NCI-H1436 treated with DMSO at 0.1 percent for 48 hours (cell line): Measurements from ENCODE around the gene ZNF563.
"Not testable (repeated sequence)": the region's sequence is repeated elsewhere in the genome, so short reads cannot be mapped to it uniquely, and the experiment has no call there.

Source experiments
- DNase-seq: peaks from one replicate; lab custom pipeline; 2025; lab: John Stamatoyannopoulos, UW

ZNF563 gene

DNA sequence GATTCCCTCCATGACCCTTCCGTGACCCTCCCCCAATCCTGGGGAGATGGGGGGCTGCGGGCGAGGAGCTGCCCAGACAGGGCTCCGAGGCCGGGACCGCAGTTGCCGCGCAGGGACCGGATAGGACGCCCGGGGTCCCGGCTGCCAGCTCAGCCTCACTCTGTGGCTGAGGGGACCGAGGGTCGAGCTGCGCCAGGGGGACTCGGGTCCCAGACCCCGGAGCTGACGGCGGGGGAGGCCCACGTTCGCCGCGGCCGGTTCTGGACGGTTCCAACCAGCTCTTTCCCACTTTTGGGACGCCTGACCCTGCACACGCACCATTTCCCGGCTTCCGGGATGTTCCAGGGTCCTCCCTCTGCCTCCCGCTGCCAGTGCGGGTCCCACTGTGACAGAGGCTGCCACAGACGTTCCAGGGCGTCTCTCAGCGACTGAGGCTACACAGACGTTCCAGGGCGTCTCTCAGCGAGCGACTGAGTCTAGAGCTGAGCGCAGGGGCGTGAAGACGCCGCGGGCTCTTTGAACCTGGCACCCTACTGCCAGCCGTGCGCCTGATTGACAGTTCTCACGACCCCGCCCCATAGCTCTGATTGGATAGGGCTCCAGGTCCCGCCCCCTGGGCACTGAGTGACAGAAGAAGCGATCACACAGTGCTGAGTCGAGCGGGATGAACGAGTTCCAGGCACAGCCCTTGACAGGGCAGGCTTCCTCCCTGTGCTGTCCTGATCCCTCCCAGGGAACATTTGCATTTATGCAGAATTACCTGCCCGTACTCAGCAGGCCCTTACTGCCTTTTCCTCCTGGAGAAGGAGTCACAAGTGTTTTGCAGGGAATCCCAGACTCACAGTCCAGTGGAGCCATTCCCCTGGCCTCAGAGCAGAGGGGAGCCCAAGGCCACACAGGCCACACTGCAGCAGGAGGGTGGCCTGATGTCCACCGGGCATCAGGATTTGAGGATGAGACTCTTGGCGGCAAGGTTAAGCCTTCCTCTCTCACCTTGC, at the start of gene ZNF563:
ZNF563 (minus strand) TSS at position 472 of the 998 bp plus-strand sequence; CDS start at position 321, 151 bp downstream.
- DNase-seq, result peak; percentile 34

DNA sequence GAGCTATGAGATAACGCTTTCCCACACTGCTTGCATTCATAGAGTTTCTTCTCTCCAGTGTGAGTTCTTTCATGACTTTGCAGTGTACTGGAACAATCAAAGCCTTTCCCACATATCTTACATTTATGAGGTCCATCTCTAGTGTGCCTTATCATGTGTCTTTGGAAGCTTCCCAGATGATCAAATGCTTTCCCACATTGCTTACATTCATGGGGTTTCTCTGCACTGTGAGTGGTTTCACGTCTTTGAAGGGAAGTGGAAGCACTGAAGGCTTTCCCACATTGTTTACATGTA, 47.0 kb upstream of the ZNF563 start:
- DNase-seq, result no peak

DNA sequence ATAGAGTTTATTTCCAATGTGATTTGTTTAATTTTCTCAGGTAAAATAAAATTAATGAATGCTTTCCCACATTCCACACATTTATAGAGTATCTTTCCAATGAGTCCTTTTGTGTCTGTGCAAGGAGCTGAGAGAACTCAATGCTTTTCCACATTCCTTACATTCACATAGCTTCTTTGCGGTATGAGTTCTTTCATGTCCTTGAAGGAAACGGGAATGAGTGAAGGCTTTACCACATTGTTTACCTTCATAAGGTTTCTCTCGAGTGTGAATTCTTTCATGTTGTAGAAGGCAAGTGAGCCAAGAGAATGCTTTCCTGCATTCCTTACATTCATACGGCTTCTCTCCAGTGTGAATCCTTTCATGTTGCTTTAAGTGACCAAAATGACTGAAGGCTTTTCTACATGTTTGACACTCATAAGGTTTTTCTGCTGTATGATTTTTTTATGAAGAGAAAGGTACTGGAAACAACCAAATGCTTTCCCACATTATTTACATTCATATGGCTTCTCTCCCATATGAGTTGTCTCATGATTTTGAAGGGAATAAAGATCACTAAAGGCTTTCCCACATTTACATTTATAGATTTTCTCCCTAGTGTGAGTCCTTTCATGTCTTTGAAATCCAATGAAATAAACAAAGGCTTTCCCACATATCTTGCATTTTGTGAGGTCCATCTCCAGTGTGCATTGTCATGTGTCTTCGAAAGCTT, 46.5 kb upstream of the ZNF563 start:
- no peak for DNase-seq

DNA sequence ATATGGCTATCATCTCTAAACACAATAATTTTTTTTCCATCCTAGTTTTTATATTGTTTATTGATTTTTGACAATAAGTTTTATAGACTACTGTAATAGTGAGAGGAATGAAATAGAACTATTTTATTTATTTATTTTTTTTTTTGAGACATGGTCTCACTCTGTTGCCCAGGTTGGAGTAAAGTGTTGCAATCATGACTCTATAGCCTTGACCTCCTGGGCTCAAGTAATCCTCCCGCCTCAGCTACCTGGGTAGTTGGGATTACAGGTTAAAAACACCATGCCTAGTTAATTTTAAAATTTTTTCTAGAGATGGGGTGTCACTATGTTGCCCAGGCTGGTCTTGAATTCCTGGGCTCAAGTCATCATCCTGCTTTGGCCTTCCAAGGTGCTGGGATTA, 40.6 kb upstream of the ZNF563 start:
- DNase-seq, result no peak

DNA sequence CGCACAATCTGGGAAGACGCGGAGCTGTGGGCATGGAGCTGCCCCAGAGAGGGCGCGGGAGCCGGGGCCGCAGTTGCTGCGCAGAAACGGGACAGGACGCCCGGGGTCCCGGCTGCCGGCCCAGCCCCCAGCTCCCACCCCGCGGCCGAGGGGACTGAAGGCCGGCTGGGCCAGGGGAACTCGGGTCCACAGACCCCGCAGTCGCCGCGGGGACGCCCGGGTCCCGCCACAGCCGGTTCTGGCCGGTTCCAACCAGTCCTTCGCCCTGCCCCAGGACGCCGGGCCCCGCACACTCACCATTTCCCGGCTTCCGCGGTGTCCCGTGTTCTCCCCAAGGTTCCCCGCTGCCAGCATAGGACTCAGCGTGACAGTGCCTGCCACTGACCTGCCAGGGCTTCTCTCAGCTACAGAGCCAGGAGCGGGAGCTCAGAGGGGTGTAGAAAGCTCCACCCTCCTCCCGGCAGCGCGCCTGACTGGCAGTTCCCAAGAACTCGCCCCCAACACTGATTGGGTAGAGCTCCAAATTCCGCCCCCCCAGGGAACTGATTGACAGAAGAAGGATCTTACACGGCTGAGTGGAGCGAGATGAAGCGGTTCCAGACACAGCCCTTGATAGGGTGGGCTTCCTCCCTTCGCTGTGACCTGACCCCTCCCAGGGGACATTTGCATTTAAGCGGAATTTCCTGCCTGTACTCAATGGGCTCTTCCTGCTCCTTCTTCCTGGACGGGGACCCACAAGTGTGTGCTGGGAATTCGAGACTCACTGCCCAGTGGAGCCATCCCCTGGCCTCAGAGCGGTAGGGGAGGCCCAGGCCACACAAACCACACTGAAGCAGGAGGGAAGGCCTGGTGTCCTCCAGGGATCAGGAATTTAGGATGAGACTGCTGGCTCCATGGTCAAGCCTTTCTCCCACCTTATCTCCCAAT, 32.1 kb upstream of the ZNF563 start, which contains the start of gene ZNF442:
ZNF442 (minus strand) TSS at position 448 of the 927 bp plus-strand sequence. CDS start 2,052 bp downstream, outside the sequence.
- no peak for DNase-seq

DNA sequence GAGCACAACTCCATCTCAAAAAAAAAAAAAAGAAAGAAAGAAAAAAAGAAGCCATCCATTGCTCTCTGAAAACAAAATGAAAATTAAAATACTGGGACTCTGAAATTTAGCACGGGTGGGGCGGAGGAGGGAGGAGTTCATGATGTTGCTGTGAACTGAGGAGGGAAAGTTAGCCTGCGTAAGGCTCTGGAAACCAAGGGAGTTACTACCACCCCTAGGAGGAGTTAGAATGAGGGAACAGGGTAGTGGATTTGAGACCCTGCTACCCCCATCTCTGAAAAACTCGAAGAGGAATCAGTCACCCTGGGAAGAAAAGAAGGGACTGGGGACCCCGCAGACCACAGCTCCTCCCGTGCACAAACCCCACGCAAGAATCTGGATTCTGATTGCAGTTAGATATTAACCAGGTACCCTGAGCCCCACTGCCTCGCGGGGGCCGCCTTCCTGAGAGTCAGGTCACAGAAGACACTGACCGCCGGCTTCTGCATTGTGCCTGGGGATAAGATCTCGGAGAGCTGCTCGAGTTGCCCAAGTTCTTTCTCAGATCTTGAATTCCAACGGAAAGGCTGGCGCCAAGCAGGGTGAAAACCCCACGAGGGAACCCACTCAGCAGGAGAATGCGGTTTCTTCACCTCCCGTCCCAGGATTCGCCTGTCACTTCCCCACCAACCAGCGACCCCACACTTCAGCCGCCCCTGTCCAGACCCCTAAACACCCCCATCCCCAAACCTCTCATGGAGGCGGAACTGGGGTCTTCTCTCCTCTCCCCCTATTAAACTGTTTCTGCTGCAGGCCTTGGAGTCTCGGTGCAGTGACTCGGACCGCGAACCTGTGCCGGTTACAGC, 31.2 kb upstream of the ZNF563 start:
- no peak for DNase-seq

DNA sequence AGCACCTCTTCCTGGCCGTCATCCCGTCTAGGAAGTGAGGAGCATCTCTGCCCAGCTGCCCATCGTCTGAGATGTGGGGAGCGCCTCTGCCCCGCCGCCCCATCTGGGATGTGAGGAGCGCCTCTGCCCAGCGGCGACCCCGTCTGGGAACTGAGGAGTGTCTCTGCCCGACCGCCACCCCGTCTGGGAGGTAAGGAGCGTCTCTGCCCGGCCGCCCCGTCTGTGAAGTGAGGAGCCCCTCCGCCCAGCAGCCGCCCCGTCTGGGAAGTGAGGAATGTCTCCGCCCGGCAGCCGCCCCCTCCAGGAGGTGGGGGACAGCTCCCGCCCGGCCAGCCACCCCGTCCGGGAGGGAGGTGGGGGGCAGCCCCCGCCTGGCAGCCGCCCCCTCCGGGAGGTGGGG, 28.8 kb upstream of the ZNF563 start:
- not testable (repeated sequence) for DNase-seq

DNA sequence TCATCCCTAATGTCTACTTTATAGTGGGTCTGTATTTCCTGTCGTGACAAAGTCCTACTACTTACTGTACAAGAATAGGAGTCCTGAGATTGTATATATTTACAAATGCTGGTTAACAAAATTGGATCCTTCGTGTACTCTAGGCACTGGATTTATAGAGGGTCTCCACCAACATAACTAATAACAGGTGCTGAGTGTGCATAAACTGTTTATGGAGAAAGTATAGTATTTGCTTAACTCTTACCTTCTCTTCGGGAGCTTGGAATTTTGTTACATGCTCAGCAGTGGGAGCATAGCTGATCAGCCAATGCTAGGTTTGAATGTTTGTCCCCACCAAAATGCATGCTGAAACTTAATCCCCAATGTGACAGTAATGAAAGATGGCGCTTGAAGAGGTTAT, 19.9 kb upstream of the ZNF563 start:
- DNase-seq, result no peak

DNA sequence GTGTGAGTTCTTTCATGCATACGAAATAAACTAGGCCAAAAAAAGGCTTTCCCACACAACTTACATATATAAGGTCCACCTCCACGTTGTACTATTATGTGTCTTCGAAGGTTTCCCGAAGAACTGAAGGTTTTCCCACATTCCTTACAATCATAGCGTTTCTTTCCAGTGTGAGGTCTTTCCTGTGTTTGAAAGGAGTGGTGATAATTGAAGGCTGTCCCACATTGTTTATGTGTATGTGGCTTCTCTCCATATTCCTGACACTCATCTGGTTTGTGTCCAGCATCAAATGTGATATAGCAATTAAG, 17.4 kb upstream of the ZNF563 start:
- DNase-seq, result no peak

DNA sequence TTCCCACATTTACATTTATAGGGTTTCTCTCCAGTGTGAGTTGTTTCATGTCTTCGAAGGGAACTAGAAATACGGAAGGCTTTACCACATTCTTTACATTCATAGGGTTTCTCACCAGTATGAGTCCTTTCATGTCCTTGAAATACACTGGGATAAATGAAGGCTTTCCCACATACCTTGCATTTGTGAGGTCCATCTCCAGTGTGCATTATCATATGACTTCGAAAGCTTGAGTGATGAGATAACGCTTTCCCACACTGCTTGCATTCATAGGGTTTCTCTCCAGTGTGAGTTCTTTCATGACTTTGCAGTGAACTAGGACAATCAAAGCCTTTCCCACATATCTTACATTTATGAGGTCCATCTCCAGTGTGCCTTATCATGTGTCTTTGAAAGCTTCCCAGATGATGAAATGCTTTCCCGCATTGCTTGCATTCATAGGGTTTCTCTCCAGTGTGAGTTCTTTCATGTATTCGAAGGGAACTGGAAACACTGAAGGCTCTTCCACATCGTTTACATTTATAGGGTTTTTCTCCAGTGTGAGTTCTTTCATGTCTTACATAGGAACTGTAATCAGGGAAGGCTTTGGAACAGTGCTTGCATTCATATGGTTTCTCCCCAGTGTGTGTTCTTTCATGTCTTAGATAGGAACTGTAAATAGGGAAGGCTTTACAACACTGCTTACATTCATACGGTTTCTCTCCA, 16.9 kb upstream of the ZNF563 start:
- DNase-seq, result no peak

DNA sequence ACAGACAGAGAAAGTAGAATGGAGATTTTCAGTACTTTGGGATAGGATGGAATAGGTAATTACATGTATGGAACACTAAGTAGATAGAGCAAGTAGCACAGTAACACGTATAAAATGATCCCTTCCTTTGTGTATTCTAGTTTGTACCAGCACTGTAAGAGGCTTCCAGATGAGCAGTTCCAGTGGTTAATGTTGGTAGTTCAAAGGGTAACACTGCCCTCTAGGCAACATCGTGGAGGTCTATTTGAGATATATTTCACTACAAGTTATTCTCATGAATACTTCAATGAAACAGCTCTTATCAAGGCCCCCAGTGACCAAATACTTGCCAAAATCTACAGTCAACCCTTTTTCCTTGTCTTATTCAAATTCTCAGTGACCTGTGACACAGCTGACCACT, 13.5 kb upstream of the ZNF563 start:
- no peak for DNase-seq

DNA sequence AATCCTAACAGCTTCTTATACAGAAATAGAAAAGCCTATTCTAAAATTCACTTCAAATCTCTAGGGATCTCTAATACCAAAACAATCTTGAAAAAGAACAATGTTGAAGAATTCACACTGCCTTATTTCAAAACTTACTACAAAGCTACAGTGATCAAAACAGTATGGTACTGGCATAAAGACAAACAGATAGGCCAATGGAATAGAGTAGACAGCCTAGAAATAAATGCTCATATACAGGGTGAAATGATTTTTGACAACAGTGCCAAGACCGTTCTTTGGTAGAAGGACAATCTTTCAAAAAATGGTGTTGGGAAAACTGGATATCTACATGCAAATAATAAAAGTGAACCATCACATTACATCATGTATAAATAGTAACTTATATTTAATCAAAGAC, 11.8 kb upstream of the ZNF563 start:
- DNase-seq, result no peak

DNA sequence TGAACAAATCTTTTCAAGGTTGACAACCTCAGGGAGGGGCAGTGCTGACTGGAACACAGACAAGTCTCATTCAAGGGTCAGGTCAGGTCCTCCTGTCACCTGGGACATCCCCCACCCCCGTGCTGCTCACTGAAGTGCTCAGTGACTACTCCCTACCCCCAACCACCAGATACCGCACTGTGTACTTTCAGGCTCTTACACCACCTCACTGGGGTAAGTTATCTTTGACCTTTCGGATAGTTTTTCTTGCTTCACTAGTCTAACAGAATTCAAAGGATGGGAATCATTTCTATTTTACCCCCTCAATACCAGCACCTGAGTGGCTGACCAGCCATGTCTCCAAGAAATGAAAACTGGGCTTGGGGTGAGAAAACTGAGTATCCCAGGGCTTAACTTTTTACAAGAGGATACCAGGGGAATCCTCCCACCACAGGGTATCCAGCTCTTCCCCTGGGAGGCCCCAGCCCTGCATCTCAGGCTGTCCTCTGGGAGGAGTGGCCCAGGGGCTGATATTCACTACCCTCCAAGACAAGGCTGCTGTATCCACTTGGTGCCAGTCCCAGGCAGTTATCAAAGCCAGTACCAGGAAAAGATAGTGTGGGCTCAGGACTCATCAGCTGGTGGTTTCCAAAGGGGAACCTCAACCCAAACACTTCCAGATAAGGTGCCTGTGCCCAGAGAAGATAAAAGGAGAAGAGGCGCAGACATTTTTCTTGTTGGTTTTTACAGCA, 2.1 kb downstream of the ZNF563 start:
- DNase-seq, result no peak

DNA sequence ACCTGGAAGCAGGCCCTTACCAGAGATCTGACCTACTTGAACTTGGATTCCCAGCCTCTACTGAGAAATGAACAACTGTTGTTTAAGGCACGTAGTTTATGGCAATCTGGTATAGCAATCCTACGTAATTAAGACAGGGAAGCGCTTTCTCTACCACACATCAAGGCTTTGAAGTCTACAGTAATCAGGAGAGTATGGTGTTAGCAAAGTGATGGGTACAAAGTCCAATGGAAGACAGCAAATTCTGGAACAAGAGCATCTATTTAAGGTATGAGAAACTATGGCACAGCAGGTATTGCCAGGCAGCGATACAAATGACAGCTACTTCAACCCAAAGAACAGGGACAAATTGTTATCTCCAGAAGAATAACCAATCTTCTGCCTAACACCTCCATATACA, 3.1 kb downstream of the ZNF563 start:
- DNase-seq, result no peak

DNA sequence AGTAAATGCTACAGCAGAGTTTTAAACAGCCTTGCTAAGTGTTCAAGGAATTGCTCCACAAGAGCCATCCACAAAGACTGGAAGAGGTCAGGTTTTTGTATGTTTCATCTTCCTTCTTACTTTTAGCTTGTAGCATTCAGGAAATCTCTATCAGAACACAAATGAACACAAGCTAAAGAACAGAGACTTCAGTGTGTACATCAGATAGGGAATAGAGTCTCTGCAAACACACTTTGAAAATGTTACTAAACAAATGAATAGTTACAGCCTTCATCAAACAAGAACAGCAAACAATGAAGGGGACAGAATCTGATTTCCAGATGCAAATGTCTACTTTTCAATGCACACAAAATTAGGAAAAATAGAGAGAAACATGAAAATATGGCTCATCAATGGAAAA, 7.7 kb downstream of the ZNF563 start:
- no peak for DNase-seq

DNA sequence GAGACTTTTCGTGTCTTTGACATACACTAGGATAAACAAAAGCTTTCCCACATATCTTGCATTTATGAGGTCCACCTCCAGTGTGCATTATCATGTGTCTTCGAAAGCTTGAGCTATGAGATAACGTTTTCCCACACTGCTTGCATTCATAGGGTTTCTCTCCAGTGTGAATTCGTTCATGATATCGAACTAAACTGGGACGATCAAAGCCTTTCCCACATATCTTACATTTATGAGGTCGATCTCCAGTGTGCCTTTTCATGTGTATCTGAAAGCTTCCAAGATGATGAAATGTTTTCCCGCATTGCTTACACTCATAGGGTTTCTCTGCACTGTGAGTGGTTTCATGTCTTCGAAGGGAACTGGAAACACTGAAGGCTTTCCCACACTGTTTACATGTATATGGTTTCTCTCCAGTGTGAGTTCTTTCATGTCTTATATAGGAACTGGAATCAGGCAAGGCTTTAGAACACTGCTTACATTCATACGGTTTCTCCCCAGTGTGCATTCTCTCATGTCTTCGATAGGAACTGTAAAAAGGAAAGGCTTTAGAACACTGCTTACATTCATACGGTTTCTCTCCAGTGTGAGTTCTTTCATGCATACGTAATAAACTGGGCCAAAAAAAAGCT, 14.5 kb downstream of the ZNF563 start:
- DNase-seq, result no peak

DNA sequence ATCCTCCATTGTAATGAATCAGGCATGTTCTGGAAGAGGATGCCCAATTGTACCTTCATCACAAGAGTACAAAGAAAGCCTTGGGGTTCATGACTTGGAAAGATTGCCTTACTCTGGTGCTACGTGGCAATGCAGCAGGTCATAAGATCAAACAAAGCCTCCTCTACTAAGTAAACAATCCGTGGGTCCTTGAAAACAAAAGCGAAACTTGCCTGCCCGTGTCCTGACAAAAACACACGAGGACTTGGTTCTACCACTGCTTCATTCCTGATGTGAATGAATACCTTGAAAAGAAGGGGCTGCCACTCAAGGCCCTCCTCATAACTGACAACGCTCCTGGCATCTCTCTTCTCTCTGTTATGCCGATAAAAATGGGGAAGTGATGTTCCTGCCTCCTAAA, 18.9 kb downstream of the ZNF563 start:
- no peak for DNase-seq

DNA sequence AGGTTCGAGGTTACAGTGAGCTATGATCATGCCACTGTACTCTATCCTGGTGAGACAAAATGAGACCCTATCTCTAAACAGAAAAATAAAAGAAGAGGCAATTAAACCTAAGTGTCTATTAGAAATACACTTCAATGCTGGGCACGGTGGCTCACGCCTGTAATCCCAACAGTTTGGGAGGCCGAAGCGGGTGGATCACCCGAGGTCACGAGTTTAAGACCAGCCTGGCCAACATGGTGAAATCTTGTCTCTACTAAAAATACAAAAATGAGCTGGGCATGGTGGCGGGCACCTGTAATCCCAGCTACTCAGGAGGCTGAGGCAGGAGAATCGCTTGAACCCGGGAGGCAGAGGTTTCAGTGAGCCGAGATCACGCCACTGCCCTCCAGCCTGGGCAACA, 24.5 kb downstream of the ZNF563 start:
- DNase-seq, result not testable (repeated sequence)

DNA sequence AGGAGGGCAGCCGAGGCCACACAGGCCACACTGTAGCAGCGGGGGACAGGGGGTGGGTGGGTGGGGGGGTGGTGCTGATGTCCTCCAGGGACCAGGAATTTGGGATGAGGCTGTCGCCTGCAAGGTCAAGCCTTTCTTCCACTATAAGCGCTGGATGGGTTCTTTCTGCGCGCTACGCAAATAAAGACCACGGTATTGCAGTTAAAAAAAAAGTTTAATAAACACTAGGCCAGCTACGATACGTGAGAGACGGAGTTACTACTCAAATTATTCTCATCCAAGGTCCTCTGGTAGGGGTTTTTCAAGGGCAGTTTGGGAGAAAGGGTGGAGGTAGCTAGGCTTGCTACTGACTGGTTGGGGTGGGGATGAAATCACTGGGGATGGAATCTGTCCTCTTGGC, 38.2 kb downstream of the ZNF563 start:
- no peak for DNase-seq
